Smooth muscle cell (in vitro differentiated cells): ENCODE data around the gene UBQLN3. TPM values are rescaled to one million over a fixed set of nuclear protein-coding genes. Genes with fewer than 3 reads are reported as not detected.

Experiments used
- DNase-seq: peaks from one replicate; lab custom pipeline; 2025; ENCODE audit not compliant: unreplicated experiment; lab: John Stamatoyannopoulos, UW
- H2AFZ ChIP-seq: fragments of 200-600 bp; sonication (generic); 2 replicates; pipeline ENCODE4 v1.6.0; 2016; ENCODE audit warnings: antibody characterized with exemption, low read depth, mild to moderate bottlenecking
- H3F3A ChIP-seq: fragments of 200-600 bp; sonication (generic); 2 replicates; pipeline ENCODE4 v1.6.0; 2017; ENCODE audit warnings: antibody characterized with exemption, low read depth
- H3K27ac ChIP-seq: fragments of 200-600 bp; sonication (generic); 2 replicates; pipeline ENCODE4 v1.5.1; 2016; ENCODE audit warnings: low read depth, mild to moderate bottlenecking
- H3K27me3 ChIP-seq: fragments of 200-600 bp; sonication (generic); 2 replicates; pipeline ENCODE4 v1.6.1; 2016; ENCODE audit warnings: low read depth, mild to moderate bottlenecking
- H3K36me3 ChIP-seq: fragments of 200-600 bp; sonication (generic); 2 replicates; pipeline ENCODE4 v1.5.1; 2016; ENCODE audit warnings: low read depth
- H3K4me1 ChIP-seq: fragments of 200-600 bp; sonication (generic); 2 replicates; pipeline ENCODE4 v1.5.1; 2016; ENCODE audit warnings: low read depth
- H3K4me2 ChIP-seq: fragments of 200-600 bp; sonication (generic); 2 replicates; pipeline ENCODE4 v1.6.0; 2016; ENCODE audit warnings: mild to moderate bottlenecking
- H3K4me3 ChIP-seq: fragments of 200-600 bp; sonication (generic); 2 replicates; pipeline ENCODE4 v1.5.1; 2016; ENCODE audit warnings: mild to moderate bottlenecking
- H3K79me2 ChIP-seq: fragments of 200-600 bp; sonication (generic); 2 replicates; pipeline ENCODE4 v1.6.0; 2016; ENCODE audit warnings: low read depth, mild to moderate bottlenecking
- H3K9ac ChIP-seq: fragments of 200-600 bp; sonication (generic); 2 replicates; pipeline ENCODE4 v1.6.0; 2016; ENCODE audit warnings: low read depth
- H3K9me3 ChIP-seq: fragments of 200-600 bp; sonication (generic); replicated peaks from 2 replicates; pipeline ENCODE4 v1.5.1; 2016; ENCODE audit warnings: low read depth
- H4K20me1 ChIP-seq: fragments of 200-600 bp; sonication (generic); 2 replicates; pipeline ENCODE4 v1.6.0; 2016; ENCODE audit warnings: low read depth
- WGBS: methylation state at CpG from one replicate; pipeline ENCODE4 v1.1.7; 2016; ENCODE audit warnings: low lambda C conversion rate; 5-methylcytosine and 5-hydroxymethylcytosine counted together
- polyA plus RNA-seq: library from polyadenylated mRNA; unstranded; fragments of >200 nt; fragmentation: Nextera tagmentation; extraction: Ambion mirVana; gene quantifications from 2 replicates; pipeline ENCODE4 v1.2.1, GENCODE V29; 2016
- total RNA-seq: library from RNA; depleted of rRNA; stranded (reverse); fragments of >200 nt; gene quantifications from 2 replicates; pipeline ENCODE4 v1.2.3, GENCODE V29; 2014
- TF ChIP-seq, protein P1 (sequence below): fragments of 200-600 bp; sonication (generic); IDR thresholded peaks from 2 replicates; pipeline ENCODE4 v1.5.1; 2017; ENCODE audit warnings: borderline replicate concordance, mild to moderate bottlenecking, antibody characterized with exemption; ENCODE audit not compliant: insufficient read depth, poor library complexity, severe bottlenecking

UBQLN3 gene
- total and polyA plus RNA-seq, 2 experiments from 2014 or later = 0.13 TPM; not detected in 1

DNA sequence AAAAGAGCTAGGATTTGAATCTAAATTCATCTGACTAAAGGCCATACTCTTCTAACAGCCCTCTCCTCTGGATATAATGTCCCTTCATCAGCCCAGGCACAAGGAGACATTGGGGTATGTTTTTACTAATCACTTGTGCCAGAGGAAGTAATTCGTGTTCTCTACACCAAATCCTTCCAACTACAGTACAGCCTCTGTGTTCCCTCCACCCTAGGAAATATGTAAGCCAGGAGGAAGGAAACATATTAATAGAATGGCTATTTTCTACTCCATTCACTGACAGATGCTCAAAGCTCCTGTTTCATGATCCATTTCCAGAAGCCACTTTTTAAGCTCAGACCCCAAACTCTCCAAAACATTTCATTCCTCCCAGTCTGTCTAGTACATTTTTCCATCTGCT, 18.7 kb upstream of the UBQLN3 start:
- Histone ChIP-seq H3K9ac (no peak overlapping the region), H3K4me3 (no peak overlapping the region), H3F3A (no peaks in the 10 kb centered on the region), H3K27me3 (no peaks in the 10 kb centered on the region), H3K4me2 (no peak overlapping the region), H3K27ac (no peak overlapping the region), H3K9me3 (no peaks in the 10 kb centered on the region), H2AFZ (no peak overlapping the region), H4K20me1 (no peaks in the 10 kb centered on the region), H3K4me1 (no peaks in the 10 kb centered on the region), H3K79me2 (no peaks in the 10 kb centered on the region), H3K36me3 (no peaks in the 10 kb centered on the region)
- WGBS = 60% methylated on average over 1 of the region's 1 CpG
- no peak for DNase-seq
- TF ChIP-seq, protein P1, sequence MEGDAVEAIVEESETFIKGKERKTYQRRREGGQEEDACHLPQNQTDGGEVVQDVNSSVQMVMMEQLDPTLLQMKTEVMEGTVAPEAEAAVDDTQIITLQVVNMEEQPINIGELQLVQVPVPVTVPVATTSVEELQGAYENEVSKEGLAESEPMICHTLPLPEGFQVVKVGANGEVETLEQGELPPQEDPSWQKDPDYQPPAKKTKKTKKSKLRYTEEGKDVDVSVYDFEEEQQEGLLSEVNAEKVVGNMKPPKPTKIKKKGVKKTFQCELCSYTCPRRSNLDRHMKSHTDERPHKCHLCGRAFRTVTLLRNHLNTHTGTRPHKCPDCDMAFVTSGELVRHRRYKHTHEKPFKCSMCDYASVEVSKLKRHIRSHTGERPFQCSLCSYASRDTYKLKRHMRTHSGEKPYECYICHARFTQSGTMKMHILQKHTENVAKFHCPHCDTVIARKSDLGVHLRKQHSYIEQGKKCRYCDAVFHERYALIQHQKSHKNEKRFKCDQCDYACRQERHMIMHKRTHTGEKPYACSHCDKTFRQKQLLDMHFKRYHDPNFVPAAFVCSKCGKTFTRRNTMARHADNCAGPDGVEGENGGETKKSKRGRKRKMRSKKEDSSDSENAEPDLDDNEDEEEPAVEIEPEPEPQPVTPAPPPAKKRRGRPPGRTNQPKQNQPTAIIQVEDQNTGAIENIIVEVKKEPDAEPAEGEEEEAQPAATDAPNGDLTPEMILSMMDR = no peak

- no peaks in the 10 kb centered on the region for H3K9me3 ChIP-seq
- 94% methylated on average over 5 of the region's 5 CpGs for WGBS
- no peak overlapping the region for H3K4me3 ChIP-seq
- no peak for DNase-seq
- no peak overlapping the region for H2AFZ ChIP-seq
- no peak overlapping the region for H3K9ac ChIP-seq
- H3K27me3 ChIP-seq = no peaks in the 10 kb centered on the region
- no peaks in the 10 kb centered on the region for H3K36me3 ChIP-seq
- no peak overlapping the region for H3K4me2 ChIP-seq
- no peaks in the 10 kb centered on the region for H3K4me1 ChIP-seq
- TF ChIP-seq, protein P1 = no peak
- no peak overlapping the region for H3K27ac ChIP-seq
- H4K20me1 ChIP-seq = no peaks in the 10 kb centered on the region
- no peaks in the 10 kb centered on the region for H3K79me2 ChIP-seq
- no peaks in the 10 kb centered on the region for H3F3A ChIP-seq
These were observed 18.0 kb upstream of the UBQLN3 start for GRCh38 chr11:5527716-5528115.

DNA sequence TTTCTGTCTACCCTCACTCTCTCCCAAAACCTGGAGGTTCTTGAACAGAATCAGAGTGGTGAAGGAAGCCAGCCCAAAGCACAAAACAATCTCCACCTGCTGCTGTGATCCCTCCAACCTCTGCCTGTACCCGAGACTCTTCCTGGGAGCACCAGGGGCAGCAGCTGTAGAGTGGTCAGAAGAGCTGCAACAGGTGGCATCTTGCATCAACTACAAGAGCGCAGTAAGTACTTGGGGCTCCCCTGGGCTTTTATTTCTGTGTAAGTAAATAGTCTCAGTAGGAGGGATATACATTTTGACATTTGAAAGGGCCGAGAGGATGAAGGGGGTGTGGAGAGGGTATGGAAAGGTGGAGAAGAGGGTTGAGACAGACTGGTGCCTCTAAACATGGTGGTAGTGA, 15.0 kb upstream of the UBQLN3 start:
- TF ChIP-seq, protein P1 = no peak
- H3F3A ChIP-seq = no peaks in the 10 kb centered on the region
- no peak overlapping the region for H3K27ac ChIP-seq
- H3K36me3 ChIP-seq = no peaks in the 10 kb centered on the region
- H3K4me2 ChIP-seq = no peak overlapping the region
- no peaks in the 10 kb centered on the region for H3K4me1 ChIP-seq
- no peaks in the 10 kb centered on the region for H4K20me1 ChIP-seq
- no peaks in the 10 kb centered on the region for H3K9me3 ChIP-seq
- H3K9ac ChIP-seq = no peak overlapping the region
- H2AFZ ChIP-seq = no peak overlapping the region
- no peaks in the 10 kb centered on the region for H3K27me3 ChIP-seq
- H3K4me3 ChIP-seq = no peak overlapping the region
- 59% methylated on average over 3 of the region's 3 CpGs for WGBS
- H3K79me2 ChIP-seq = no peaks in the 10 kb centered on the region
- no peak for DNase-seq

- Histone ChIP-seq H3K27me3 (no peaks in the 10 kb centered on the region), H3K36me3 (no peaks in the 10 kb centered on the region), H3K79me2 (no peaks in the 10 kb centered on the region), H3F3A (no peaks in the 10 kb centered on the region), H3K9me3 (no peaks in the 10 kb centered on the region), H3K27ac (no peak overlapping the region), H3K4me1 (no peaks in the 10 kb centered on the region), H2AFZ (no peak overlapping the region), H3K4me3 (no peak overlapping the region), H3K4me2 (no peak overlapping the region), H3K9ac (no peak overlapping the region), H4K20me1 (no peaks in the 10 kb centered on the region)
- TF ChIP-seq, protein P1 = no peak
- no peak for DNase-seq
- WGBS = 93% methylated on average over 2 of the region's 2 CpGs
These were observed 12.6 kb upstream of the UBQLN3 start for GRCh38 chr11:5522308-5522707.
